ENCODE measurements around the gene GNB1.
"Not testable (repeated sequence)": the region's sequence is repeated elsewhere in the genome, so short reads cannot be mapped to it uniquely, and the experiment has no call there.

GNB1 gene

DNA sequence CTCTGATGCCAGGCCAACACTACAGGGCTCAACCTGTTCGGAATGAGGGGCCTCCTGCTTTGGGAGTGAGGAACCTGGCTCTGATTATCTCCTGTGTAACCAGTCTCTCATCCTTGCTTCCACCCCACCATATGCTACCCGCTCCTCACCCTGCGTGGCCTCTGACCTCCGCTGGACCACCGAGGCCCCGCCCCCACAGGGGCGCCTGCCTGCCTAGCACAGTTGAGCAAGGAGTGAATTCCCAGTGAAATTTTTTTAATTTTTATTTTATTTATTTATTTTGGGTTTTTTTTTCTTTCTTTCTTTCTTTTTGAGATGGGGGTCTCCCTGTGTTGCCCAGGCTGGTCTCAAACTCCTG is 1.9 kb upstream of the GNB1 start:
- TF ChIP-seq, protein P1, sequence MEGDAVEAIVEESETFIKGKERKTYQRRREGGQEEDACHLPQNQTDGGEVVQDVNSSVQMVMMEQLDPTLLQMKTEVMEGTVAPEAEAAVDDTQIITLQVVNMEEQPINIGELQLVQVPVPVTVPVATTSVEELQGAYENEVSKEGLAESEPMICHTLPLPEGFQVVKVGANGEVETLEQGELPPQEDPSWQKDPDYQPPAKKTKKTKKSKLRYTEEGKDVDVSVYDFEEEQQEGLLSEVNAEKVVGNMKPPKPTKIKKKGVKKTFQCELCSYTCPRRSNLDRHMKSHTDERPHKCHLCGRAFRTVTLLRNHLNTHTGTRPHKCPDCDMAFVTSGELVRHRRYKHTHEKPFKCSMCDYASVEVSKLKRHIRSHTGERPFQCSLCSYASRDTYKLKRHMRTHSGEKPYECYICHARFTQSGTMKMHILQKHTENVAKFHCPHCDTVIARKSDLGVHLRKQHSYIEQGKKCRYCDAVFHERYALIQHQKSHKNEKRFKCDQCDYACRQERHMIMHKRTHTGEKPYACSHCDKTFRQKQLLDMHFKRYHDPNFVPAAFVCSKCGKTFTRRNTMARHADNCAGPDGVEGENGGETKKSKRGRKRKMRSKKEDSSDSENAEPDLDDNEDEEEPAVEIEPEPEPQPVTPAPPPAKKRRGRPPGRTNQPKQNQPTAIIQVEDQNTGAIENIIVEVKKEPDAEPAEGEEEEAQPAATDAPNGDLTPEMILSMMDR (IDR thresholded peaks at IDR 0.05; ENCODE audit: insufficient read depth, missing control alignments), result no peak
- DNase-seq (ENCODE audit: insufficient read length, low spot score), result no peak
- FAIRE-seq, result no peak

DNA sequence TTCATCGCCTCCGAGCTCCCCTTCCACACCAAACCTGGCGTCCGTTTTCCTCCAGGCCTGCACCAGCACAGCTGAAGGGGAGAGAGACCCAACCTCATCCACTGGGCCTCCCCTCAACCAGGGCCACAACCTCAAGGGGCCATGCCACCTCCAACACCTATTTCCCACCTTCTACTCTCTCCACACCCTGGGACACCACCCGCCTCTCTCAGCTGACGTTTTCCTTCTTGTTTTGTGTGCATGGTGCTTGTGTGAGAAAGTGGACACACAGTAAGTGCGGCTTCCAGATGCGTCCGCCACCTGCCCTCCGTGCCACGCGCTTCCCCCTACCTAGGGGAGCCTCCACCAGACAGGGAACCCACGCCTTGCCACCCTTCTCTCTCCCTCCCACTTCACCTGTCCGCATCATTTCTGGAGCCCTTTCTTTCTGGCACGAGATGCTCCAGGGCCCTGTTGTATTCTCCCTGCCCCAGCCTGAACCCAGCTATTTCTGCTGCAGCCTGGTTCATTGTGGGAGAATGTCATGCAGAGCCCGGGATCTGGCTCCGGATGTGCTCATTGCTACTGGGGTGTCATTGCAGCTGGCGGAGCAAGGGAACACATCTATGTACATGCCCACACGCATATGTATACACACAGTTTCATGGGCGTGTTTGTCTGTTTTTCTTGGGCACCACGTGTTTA is 1.3 kb upstream of the GNB1 start:
- DNase-seq (ENCODE audit: insufficient read length, low spot score) (no peak), FAIRE-seq (no peak)
- TF ChIP-seq, protein P1 (IDR thresholded peaks at IDR 0.05; ENCODE audit: insufficient read depth, missing control alignments), result no peak

- FAIRE-seq (no peak), DNase-seq (ENCODE audit: insufficient read length, low spot score) (peak; percentile 38)
- TF ChIP-seq, protein P1 (IDR thresholded peaks at IDR 0.05; ENCODE audit: insufficient read depth, missing control alignments), result no peak
Measured at GRCh38 chr1:1891349-1892078, 627 bp upstream of the GNB1 start.

DNA sequence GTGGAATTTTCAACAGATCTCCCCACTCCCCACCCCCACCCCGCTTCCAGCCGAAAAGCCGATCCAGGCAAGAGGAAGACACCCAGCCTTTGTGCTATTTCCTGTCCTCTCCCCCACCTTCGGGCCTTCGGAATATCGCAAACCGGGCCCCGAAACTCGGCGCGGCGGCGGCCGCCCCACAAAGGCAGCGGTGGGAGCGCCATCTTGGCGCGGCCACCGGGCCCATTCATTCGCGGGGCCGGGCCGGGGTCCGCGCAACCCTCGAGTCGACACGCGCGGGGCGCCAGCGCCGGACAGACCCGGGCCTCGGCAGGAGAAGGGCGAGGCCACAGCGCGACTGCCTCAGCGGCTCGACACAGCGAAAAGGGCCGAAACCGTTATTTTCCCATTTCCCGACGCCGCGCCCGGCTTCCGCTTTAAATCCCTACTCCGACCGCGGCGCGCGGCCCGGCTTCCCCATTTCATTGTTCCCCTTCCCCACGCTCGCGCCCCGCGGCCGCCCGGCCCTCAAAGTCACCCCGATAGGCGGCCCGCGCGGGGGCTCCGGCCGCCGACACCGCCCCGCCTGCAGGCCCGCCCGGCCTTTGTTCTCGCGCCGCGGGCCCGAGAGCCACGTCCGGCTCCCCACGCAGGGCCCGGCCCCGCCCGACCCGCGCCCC is 911 bp downstream of the GNB1 start:
- DNase-seq (ENCODE audit: insufficient read length, low spot score) (no peak), FAIRE-seq (no peak)
- TF ChIP-seq, protein P1 (IDR thresholded peaks at IDR 0.05; ENCODE audit: insufficient read depth, missing control alignments), result no peak

DNA sequence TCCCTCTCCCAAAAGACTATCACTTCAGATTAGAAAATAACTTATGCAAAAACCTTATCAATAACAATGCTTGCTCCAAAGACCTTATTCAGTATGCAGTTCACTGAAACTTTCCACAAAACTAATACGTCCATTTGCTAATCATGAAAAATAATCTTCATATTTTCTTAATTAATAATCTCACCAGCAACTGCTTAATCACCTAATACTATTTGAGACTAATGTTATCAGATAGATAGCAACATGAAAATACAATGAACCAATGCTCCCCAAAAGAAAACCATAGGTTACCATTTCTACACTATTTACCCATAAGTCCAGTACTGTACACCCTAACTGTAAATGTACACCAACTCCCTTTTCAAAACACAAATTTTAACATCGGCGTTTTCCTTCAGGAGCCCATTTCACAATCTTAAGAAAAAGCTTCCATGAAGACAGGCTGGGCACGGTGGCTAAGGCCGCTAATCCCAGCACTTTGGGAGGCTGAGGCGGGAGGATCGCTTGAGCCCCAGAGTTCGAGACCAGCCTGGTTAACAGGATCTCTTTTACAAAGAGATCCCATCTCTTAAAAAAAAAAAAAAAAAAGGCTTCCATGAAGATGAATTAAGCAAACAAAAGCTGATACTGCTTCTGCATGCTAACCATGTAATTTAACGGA is 1.7 kb downstream of the GNB1 start:
- no peak for FAIRE-seq
- no peak for DNase-seq (ENCODE audit: insufficient read length, low spot score)
- TF ChIP-seq, protein P1 (IDR thresholded peaks at IDR 0.05; ENCODE audit: insufficient read depth, missing control alignments), result no peak

GRCh38 chr1:1883890-1884289 is 7.0 kb downstream of the GNB1 start:
- FAIRE-seq; DNase-seq (ENCODE audit: insufficient read length, low spot score): not testable (repeated sequence)

- no peak for DNase-seq (ENCODE audit: insufficient read length, low spot score)
- no peak for FAIRE-seq
- TF ChIP-seq, protein P1 (IDR thresholded peaks at IDR 0.05; ENCODE audit: insufficient read depth, missing control alignments), result no peak
Measured at GRCh38 chr1:1883092-1883873, 7.6 kb downstream of the GNB1 start.
